CD4-positive, alpha-beta T cell (primary cell): Measurements from ENCODE around the gene FAM47A. TPM values are rescaled to one million over a fixed set of nuclear protein-coding genes. Genes with fewer than 3 reads are reported as not detected.

Experiments
- ATAC-seq: fragments of 200-7000 bp; cut with Tn5 transposase; one replicate; pipeline ENCODE4 v1.10.0; 2022; ENCODE audit warnings: mild to moderate bottlenecking; ENCODE audit not compliant: poor library complexity
- CTCF ChIA-PET: fragments of 350-600 bp; sonication (Branson Sonifier 250); formaldehyde crosslinking; loops from one replicate; lab custom pipeline; 2021; ENCODE audit warnings: antibody characterized with exemption, inconsistent platforms; lab: Charles Lee
- POLR2A ChIA-PET: fragments of 350-600 bp; sonication (Branson Sonifier 250); formaldehyde crosslinking; loops from one replicate; lab custom pipeline; 2021; ENCODE audit warnings: antibody characterized with exemption, inconsistent platforms; lab: Charles Lee
- DNase-seq, 14 experiments: peaks; one replicate each; pipeline ENCODE4 v3.0.0-alpha.2; 2013 to 2020; ENCODE audit warnings: mixed read lengths in 2 of 14
- H3K27ac ChIP-seq, 2 donors: one replicate each; pipeline versions ENCODE4 v1.5.1 to v1.7.0; 2013; ENCODE audit warnings: low read length in 2 of 2, low read depth in 1 of 2, mild to moderate bottlenecking in 1 of 2
- H3K27me3 ChIP-seq, 2 experiments: 1 replicate in 1 of 2; 2 replicates in 1 of 2; pipeline versions ENCODE4 v1.6.1 to v1.7.0; 2013; ENCODE audit warnings: low read length in 2 of 2, control low read depth in 1 of 2, mild to moderate bottlenecking in 1 of 2, moderate library complexity in 1 of 2; ENCODE audit not compliant: insufficient read depth in 2 of 2, control insufficient read depth in 1 of 2
- H3K36me3 ChIP-seq: one replicate; pipeline ENCODE4 v1.6.1; 2013; ENCODE audit warnings: low read length, control low read depth; ENCODE audit not compliant: insufficient read depth
- H3K4me1 ChIP-seq: one replicate; pipeline ENCODE4 v1.6.1; 2013; ENCODE audit warnings: low read length, control low read depth; ENCODE audit not compliant: insufficient read depth
- H3K4me3 ChIP-seq: one replicate; pipeline ENCODE4 v1.5.1; 2013; ENCODE audit warnings: mild to moderate bottlenecking, low read length, moderate library complexity
- H3K9me3 ChIP-seq, 2 experiments: 1 replicate in 1 of 2; 2 replicates in 1 of 2; pipeline versions ENCODE4 v1.6.1 to v1.7.0; 2013; ENCODE audit warnings: low read length in 2 of 2, mild to moderate bottlenecking in 2 of 2, control low read depth in 1 of 2, moderate library complexity in 1 of 2; ENCODE audit not compliant: control insufficient read depth in 1 of 2, insufficient read depth in 1 of 2
- H3K27ac Mint-ChIP-seq: one replicate; pipeline ENCODE4 v1.8.0; 2020; ENCODE audit warnings: mixed read lengths
- H3K27me3 Mint-ChIP-seq: one replicate; pipeline ENCODE4 v1.8.0; 2021; ENCODE audit warnings: mixed read lengths
- H3K36me3 Mint-ChIP-seq: one replicate; pipeline ENCODE4 v1.8.0; 2021; ENCODE audit warnings: low read depth, mixed read lengths
- H3K4me1 Mint-ChIP-seq: one replicate; pipeline ENCODE4 v1.8.0; 2021; ENCODE audit warnings: low read depth, mixed read lengths
- H3K4me3 Mint-ChIP-seq: one replicate; pipeline ENCODE4 v1.8.0; 2020; ENCODE audit warnings: mild to moderate bottlenecking, mixed read lengths
- H3K9me3 Mint-ChIP-seq: one replicate; pipeline ENCODE4 v1.8.0; 2020; ENCODE audit warnings: mixed read lengths
- intact Hi-C, 2 experiments: fragments of 100-400 bp; cut with DNase I in 1 of 2; cut with micrococcal nuclease in 1 of 2; formaldehyde crosslinking; loops; one replicate each; pipeline versions ENCODE4 v1.15.1 to v1.9.0; 2023 to 2025; cut with DNase I, micrococcal nuclease
- polyA plus RNA-seq, 2 donors: library from polyadenylated mRNA; unstranded; fragments of 120-200 nt; gene quantifications; one replicate each; pipeline ENCODE4 v1.2.1, GENCODE V29; 2013
- total RNA-seq, 174 experiments: library from RNA in 2 of 174; stranded (reverse) in 2 of 174; gene quantifications; one replicate each; pipeline ENCODE4 v1.2.3 and lab custom pipeline; 2021 to 2026
- TF ChIP-seq, protein P1 (sequence below): fragments of 200-600 bp; IDR thresholded peaks from one replicate; pipeline ENCODE4 v1.8.0; 2022; ENCODE audit warnings: antibody characterized with exemption, mild to moderate bottlenecking

FAM47A gene
- not detected for total RNA-seq
- polyA plus RNA-seq (2013, experiment 1 of 2): not detected
- not detected for polyA plus RNA-seq (2013, experiment 2 of 2)
- total RNA-seq (lab: John Stamatoyannopoulos, UW): 0 to 0.13 (median 0) reads per million in 172 experiments

DNA sequence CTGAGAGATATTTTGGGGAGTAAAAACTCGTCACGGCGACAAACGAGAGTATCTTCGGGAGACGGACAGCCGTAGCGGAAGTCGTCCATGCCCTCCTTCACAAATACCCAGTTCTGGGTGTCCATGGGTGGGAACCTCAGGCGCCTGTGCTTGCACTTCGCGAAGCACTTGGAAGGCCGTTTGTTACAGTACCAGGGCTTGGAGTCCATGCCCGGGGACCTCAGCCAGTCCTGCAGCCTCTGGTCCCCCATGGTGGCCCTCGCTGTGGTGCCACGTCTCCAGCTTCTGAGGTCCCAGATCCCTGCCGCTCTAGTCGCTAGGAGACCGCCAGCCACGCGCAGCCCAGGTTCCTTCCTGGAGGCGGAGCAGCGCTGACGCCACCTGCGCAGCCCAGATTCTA is at the start of gene FAM47A:
Gene FAM47A, minus strand, starts transcription at position 287 of the 400 bp plus-strand sequence. Its CDS starts 36 bp downstream, at position 251.
- Histone ChIP-seq H3K36me3 (no peaks in the 10 kb centered on the region), H3K9me3 (peaks cover 0 to 21% of the 10 kb centered on the region in 2 experiments), H3K27ac (no peak within 1 kb of the TSS), H3K4me1 (no peaks in the 10 kb centered on the region), H3K27me3 (no peaks in the 10 kb centered on the region), H3K4me3 (no peak within 1 kb of the TSS)
- POLR2A ChIA-PET: no interaction called here
- CTCF ChIA-PET: no interaction called here
- no peaks in the 10 kb centered on the region for H3K4me1 Mint-ChIP-seq
- no peaks in the 10 kb centered on the region for H3K9me3 Mint-ChIP-seq
- H3K36me3 Mint-ChIP-seq: no peaks in the 10 kb centered on the region
- no peak for ATAC-seq
- H3K27me3 Mint-ChIP-seq: no peaks in the 10 kb centered on the region
- TF ChIP-seq, protein P1, sequence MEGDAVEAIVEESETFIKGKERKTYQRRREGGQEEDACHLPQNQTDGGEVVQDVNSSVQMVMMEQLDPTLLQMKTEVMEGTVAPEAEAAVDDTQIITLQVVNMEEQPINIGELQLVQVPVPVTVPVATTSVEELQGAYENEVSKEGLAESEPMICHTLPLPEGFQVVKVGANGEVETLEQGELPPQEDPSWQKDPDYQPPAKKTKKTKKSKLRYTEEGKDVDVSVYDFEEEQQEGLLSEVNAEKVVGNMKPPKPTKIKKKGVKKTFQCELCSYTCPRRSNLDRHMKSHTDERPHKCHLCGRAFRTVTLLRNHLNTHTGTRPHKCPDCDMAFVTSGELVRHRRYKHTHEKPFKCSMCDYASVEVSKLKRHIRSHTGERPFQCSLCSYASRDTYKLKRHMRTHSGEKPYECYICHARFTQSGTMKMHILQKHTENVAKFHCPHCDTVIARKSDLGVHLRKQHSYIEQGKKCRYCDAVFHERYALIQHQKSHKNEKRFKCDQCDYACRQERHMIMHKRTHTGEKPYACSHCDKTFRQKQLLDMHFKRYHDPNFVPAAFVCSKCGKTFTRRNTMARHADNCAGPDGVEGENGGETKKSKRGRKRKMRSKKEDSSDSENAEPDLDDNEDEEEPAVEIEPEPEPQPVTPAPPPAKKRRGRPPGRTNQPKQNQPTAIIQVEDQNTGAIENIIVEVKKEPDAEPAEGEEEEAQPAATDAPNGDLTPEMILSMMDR: no peak
- no peak for DNase-seq
- H3K27ac Mint-ChIP-seq: no peak within 1 kb of the TSS
- no peak within 1 kb of the TSS for H3K4me3 Mint-ChIP-seq
- intact Hi-C loops: no loop called here

GRCh38 chrX:34147345-34147744 is 15.2 kb upstream of the FAM47A start:
- ChIA-PET CTCF (no interaction called here), POLR2A (no interaction called here)
- peaks cover 0 to 10% of the 10 kb centered on the region in 2 experiments for H3K9me3 ChIP-seq
- no peak overlapping the region for H3K4me3 Mint-ChIP-seq
- H3K4me1 ChIP-seq: no peaks in the 10 kb centered on the region
- no peaks in the 10 kb centered on the region for H3K4me1 Mint-ChIP-seq
- H3K36me3 Mint-ChIP-seq: no peaks in the 10 kb centered on the region
- H3K27ac Mint-ChIP-seq: no peak overlapping the region
- H3K9me3 Mint-ChIP-seq: peaks cover 5% of the 10 kb centered on the region
- no peak for DNase-seq
- intact Hi-C loops: no loop called here
- H3K27ac ChIP-seq: no peak overlapping the region
- ATAC-seq: no peak
- no peak overlapping the region for H3K4me3 ChIP-seq
- H3K36me3 ChIP-seq: no peaks in the 10 kb centered on the region
- no peaks in the 10 kb centered on the region for H3K27me3 Mint-ChIP-seq
- no peaks in the 10 kb centered on the region for H3K27me3 ChIP-seq
- TF ChIP-seq, protein P1: no peak

DNA sequence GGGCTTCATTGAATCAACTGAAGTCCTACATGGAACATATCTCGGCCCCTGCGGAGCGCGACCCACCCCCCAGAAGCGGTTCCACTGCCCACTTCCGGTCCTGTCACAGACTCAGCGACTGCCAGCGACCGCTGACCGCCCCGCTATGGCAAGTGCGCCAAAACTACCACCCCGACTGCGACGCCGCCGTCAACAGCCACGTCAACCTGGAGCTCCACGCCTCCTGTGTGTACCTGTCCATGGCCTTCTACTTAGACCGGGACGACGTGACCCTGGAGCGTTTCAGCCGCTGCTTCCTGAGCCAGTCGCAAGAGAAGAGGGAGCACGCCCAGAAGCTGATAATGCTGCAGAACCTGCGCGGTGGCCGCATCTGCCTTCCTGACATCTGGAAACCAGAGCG is 14.8 kb upstream of the FAM47A start:
- TF ChIP-seq, protein P1: no peak
- H3K36me3 ChIP-seq: no peaks in the 10 kb centered on the region
- intact Hi-C loops: no loop called here
- DNase-seq (no peak), ATAC-seq (no peak)
- CTCF ChIA-PET: no interaction called here
- H3K9me3 Mint-ChIP-seq: peaks cover 5% of the 10 kb centered on the region
- H3K9me3 ChIP-seq: peaks cover 0 to 10% of the 10 kb centered on the region in 2 experiments
- no peak overlapping the region for H3K27ac Mint-ChIP-seq
- H3K36me3 Mint-ChIP-seq: no peaks in the 10 kb centered on the region
- H3K4me1 ChIP-seq: no peaks in the 10 kb centered on the region
- H3K27me3 ChIP-seq: no peaks in the 10 kb centered on the region
- no peaks in the 10 kb centered on the region for H3K27me3 Mint-ChIP-seq
- no peak overlapping the region for H3K4me3 ChIP-seq
- H3K27ac ChIP-seq: no peak overlapping the region
- POLR2A ChIA-PET: no interaction called here
- H3K4me3 Mint-ChIP-seq: no peak overlapping the region
- H3K4me1 Mint-ChIP-seq: no peaks in the 10 kb centered on the region
